Measurements from ENCODE around the gene OR4K2.

GRCh38 chr14:19917955-19918518 is 43.1 kb downstream of the OR4K2 start:
- TF ChIP-seq POLR2A (IDR thresholded peaks at IDR 0.05; ENCODE audit: extremely low read depth, insufficient read length), result no peak
- TF ChIP-seq CTCF (IDR thresholded peaks at IDR 0.05; ENCODE audit: low read depth, low read length), result no peak

All from NB4 (cell line).